Colon (tissue), 2 donors: ENCODE results near the gene TSSK6.

Source experiments
- FAIRE-seq: peaks from 2 replicates; lab custom pipeline; 2012; peaks lifted over from hg19 to GRCh38; lab: Jason Lieb, UNC
- donor health status: control.
- donor health status: control.

TSSK6 gene

GRCh38 chr19:19544954-19545591 is 29.7 kb upstream of the TSSK6 start:
- no peak for FAIRE-seq

GRCh38 chr19:19544257-19544953 is 29.1 kb upstream of the TSSK6 start:
- no peak for FAIRE-seq

GRCh38 chr19:19543640-19544039 is 28.3 kb upstream of the TSSK6 start:
- no peak for FAIRE-seq

GRCh38 chr19:19543101-19543500 is 27.8 kb upstream of the TSSK6 start:
- FAIRE-seq = no peak

GRCh38 chr19:19542507-19542906 is 27.2 kb upstream of the TSSK6 start:
- no peak for FAIRE-seq

- FAIRE-seq = no peak
Measured at GRCh38 chr19:19541616-19542015, 26.3 kb upstream of the TSSK6 start.

- no peak for FAIRE-seq
Measured at GRCh38 chr19:19540715-19541515, 25.6 kb upstream of the TSSK6 start.

GRCh38 chr19:19540064-19540714 is 24.8 kb upstream of the TSSK6 start:
- FAIRE-seq = no peak

- FAIRE-seq = no peak
Measured at GRCh38 chr19:19539698-19540063, 24.3 kb upstream of the TSSK6 start.

- FAIRE-seq = no peak
Measured at GRCh38 chr19:19538785-19539166, 23.4 kb upstream of the TSSK6 start.

- FAIRE-seq = no peak
Measured at GRCh38 chr19:19538061-19538784, 22.9 kb upstream of the TSSK6 start, which contains the start of gene CILP2. TSS of gene CILP2 (plus strand) at chr19:19538265. CDS start at chr19:19538350, 85 bp downstream.

GRCh38 chr19:19537075-19538048 is 22.0 kb upstream of the TSSK6 start:
- no peak for FAIRE-seq

- no peak for FAIRE-seq
Measured at GRCh38 chr19:19535311-19536191, 20.2 kb upstream of the TSSK6 start.

GRCh38 chr19:19534556-19535265 is 19.4 kb upstream of the TSSK6 start:
- FAIRE-seq = no peak

- no peak for FAIRE-seq
Measured at GRCh38 chr19:19533841-19534240, 18.5 kb upstream of the TSSK6 start.

GRCh38 chr19:19532806-19533701 is 17.7 kb upstream of the TSSK6 start:
- FAIRE-seq = no peak

- no peak for FAIRE-seq
Measured at GRCh38 chr19:19531951-19532805, 16.8 kb upstream of the TSSK6 start.
